GM21723 (cell line): ENCODE data around the gene KRT71.

Experiments used
- ATAC-seq: cut with Tn5 transposase; IDR thresholded peaks from one replicate; pipeline ENCODE4 v1.9.1; 2021; ENCODE audit warnings: mild to moderate bottlenecking, moderate library complexity; ENCODE audit not compliant: unreplicated experiment

Gene KRT71

DNA sequence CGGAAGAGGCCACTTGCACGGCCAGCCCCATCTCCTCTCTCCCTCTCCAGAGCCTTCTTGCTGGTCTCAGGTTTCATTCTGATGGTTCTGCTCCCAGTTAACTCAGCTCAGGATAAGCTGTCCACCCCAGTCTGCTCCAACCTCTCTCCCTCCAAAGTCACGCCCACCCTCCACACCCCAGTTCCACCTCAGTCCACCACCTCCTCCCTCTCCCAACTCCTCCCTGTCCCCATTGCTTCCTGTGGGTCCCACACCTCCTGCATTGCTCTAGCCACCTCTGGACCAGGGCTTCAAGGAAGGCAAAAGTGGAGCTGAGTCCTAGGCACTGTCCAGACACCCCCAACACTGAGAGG, 13.1 kb downstream of the KRT71 start:
- ATAC-seq = no peak

DNA sequence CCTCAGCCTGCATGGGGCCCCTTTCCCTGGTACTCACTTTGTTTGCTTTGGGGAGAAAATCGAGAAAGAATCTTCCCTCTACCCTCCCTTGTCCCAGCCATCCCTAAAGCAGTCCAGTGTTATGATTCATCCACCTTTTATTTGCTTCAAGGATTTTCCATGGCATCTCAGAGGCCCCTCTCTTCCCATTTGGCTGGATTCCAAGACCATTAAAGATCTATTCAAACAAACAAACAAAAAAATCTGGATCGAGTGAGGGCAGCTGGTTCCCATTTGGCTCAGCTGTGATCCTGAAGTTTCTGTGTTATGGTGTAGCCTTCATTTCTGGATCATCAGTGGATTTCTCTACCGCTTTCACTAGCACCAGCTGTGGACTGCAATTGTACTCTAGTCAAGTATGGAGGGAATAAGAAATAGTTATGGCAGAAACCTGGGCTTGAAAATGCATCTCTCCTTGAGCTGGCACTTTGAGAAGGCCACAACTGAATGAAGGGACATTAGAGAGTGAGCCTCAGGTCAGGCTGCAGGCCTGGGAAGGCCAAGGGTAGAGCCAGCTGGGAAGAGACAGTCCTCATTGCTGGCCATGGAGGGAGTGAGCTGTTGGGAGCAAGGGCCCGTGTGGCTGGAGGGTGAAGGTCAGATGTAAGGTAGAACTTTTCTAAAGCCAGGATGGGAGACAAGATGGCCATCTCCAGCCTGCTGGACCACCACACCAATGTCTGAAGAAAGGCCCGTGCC, 13.7 kb downstream of the KRT71 start:
- ATAC-seq = no peak

DNA sequence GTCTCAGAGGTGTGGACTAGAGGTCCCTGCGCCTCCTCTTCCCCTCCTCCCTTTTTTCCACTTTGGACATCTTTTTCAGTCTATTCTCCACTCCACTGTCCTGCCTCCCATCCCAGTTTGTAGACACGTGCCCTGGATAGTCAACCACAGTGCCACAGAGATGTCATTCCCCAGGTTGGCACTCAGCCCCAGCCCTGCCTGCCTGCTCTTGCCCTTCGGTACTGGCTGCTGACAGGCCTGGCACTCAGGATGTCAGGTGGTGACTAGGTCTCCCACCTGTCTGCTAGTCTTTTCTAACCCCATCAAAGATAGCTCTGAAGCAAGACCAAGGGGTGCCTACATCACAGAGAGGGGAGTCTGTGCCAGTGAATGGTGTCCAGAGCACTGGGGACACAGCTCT, 15.8 kb downstream of the KRT71 start:
- no peak for ATAC-seq

DNA sequence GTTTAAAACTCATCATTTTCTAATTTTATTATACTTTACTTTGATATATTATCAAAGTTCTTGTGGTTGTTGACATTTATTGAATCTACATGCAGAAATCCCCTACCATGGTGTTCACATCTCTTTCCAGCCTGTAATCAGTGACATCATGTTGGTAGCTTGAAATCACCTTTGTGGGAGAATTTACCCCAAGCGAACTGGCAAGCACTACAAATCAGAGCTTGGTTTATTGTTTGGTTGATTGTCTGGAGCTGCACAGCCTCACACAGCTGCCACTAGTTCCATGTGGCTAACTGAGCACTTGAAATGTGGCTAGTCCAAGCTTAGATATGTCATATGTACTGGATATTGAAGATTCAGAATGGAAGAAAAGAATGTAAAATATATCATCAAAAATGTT, 17.4 kb downstream of the KRT71 start:
- ATAC-seq = no peak

DNA sequence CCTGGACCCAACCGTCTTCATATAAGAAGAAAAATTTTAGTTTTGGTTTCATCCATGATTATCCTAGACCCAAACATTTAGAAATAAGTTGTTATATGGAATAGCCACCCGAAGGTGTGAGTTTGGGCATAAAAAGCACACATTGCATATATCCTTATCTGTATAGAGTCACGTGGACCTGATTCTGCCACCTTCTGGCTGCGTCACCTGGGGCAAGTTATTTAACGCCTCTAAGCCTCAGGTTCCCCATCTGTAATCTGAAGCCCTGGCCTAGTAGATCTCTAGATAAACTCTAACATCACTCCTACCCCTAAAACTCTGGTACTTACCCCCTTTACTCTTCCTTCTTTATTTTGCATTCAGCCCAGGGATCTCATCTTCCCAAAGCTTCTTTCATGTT, 18.5 kb downstream of the KRT71 start:
- no peak for ATAC-seq

DNA sequence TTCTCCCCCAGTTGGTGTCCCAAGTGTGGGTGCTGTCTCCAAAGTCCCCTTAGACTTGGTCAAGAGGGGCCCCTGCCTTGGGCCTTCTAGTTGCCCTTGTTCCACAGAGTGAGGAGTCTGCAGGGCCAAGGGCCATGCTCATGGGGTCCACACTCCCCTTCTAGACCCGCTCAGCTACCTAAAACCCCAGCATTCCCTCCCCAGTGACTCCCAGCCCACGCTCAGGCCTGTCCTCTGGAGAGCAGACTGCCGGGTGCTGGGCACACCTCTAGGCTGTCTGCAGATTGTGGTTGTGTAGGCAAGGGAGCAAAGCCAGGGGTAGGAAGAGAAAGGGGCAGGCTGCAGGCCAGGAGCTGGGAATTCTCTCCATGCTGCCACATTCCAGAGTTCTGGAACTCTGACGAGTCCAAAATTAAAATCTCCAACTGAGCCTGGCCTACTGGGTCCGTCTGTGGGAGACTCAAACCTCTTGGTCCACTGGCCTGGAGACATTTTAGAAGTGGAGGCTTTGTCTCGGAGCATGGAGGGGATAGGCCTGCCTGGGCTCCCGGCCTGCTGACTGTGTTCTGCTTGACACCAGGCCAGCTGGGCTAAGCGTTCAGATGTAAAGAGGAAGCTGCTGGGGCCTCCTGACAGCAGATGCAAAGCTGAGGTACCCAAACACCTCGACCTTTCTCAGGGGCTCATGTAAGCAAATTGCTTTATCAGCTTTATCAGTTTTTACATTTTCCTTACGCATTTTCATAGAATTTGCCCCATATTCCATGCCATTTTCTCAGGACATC, 19.1 kb downstream of the KRT71 start:
- no peak for ATAC-seq

DNA sequence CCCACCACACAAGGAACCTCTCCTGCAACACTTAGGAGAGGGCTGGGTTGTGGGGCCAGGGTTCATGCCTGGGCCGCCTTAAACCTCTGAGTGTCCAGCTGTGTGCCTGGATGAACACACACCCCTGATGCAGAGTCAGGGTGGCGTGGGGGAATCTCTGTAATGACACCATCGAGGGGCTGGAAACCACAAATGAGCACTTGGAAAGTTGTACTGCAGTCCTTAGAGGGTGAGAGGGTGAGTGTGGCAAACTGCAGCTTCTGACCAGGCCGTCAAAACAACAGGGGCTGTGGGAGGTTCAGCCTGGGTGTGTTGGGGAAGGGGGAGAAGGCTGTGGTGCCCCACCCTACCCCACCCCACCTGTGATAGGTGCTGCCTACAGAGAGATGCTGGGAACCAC, 20.3 kb downstream of the KRT71 start:
- no peak for ATAC-seq

DNA sequence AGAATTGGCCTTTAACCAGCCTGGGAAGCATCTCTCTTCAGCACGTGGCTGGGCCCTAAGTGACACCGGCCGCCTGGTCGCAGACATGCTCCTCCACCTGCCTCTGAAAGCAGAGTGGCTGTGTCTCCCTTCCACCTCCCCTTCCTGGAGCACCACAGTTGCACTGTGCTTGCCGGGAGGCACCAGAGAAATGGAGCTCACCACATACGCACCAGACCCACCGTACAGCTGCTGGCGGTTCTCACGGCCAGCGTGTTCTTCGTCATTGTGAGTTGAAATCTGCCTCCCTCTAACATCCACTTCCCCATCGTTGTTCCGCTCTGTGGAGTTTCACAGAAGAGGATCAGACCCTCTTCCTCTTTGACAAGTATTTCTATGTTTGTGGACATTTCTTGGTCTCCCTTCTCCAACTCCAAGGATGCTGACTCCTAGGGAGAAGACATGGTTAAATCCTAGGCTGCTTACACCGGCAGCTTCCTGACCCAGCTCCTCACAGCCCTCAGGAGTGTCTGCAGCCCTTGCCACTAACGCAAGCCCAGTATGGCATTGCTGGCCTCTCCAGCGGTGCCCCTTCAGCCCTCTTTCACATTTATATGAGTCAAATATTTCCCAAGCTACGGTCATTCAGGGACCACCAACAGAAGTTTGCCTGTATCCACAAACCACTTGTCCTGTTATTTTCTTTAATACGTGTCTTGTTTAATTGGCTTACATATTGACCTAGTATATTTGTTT, 21.2 kb downstream of the KRT71 start:
- ATAC-seq = no peak

DNA sequence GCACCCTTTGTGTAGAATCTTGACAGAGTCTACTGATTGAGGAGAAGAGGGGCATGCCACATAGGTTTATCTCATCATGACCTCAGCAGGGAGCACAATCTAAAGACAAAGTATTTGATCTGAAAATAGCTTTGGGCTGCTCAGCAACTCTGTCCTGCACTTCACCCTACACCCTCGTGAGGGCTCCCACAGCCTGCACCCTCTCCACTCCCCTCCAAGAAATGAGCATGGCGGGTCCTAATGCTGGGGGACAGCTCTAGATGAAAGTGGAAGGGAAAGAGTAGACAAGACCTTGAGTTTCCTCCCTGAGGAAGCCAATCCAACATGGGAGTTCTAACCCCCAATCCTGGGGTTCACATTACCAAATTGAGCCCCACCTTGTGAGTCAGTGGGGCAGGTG, 22.0 kb downstream of the KRT71 start:
- ATAC-seq = no peak

DNA sequence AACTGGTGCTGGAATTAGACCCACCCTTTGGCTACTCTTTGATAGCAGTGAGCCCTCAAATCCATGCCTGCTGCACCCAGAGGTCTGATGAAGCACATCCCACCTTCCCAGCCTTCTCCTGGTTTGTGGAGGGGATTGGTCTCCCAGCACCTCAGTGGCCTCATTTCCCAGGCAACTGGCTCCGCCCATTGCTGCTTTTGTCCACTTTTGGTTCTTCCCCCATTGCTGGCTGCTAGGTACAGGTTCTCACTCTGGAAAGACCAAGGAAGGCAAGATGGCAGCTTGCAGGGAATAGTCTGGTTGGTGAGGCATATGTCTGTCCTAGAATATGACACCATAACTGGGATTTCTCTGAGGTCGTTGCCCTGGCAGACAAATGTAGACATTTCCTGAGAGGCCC, 22.6 kb downstream of the KRT71 start:
- no peak for ATAC-seq

DNA sequence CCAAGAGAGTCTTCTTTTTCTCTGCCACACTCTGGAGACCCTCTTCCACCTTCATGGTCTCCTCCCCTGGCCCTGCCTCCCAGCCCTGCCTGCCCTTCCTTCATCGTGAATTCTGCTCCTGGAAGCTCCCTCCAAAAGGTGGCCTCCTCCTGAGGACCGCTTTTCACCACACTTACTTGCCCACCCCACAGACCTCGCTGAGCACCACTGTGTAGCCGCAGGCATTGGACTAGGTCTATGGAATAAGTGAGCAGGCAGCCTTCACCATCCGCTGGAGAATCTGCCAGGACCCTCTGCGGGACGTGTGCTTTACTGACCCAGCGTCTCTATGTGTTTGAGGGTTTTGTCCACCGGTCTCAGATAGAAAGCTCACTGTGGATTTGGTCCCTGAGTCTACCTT, 23.1 kb downstream of the KRT71 start:
- no peak for ATAC-seq

DNA sequence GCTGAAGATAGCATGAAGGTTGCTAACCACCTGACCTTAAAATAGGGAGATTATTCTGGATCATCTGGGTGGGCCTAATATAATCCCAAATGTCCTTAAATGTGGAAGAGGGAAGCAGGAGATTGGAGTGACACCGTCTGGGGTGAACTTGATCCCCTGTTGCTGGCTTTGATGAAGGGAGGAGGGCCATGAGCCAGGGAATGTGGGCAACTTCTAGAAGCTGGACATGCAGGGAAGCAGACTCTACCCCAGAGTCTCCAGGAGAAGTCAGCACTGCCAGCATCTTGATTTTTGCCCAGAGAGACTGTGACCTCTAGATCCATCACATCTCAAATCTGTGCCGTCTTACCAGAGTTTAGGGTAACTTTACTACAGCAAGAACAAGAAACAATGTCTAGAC, 23.5 kb downstream of the KRT71 start:
- no peak for ATAC-seq

DNA sequence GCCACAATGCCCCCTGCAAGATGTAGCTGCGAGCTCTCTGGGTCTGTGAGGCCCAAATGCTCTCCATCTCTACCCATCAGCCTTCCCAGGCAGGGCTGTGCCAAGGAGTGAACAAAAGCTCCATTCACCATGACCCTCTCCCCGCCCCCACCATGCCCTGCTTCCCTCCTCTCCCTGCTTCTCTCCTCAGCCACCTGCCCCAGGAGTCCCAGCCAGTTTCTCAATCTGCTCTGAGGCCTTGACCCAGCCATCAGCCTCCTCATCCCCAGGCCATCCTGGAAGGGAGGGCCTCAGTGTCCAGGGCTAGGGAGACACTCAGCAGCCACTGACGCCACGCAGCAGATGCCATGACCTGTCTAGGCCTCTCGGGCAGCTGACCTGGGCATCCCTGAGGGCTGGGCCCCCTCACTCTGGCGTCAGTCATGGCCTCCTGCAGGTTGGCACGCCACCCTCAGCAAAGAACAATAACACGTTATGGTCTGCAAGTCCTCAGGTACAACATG, 24.3 kb downstream of the KRT71 start:
- ATAC-seq = no peak

DNA sequence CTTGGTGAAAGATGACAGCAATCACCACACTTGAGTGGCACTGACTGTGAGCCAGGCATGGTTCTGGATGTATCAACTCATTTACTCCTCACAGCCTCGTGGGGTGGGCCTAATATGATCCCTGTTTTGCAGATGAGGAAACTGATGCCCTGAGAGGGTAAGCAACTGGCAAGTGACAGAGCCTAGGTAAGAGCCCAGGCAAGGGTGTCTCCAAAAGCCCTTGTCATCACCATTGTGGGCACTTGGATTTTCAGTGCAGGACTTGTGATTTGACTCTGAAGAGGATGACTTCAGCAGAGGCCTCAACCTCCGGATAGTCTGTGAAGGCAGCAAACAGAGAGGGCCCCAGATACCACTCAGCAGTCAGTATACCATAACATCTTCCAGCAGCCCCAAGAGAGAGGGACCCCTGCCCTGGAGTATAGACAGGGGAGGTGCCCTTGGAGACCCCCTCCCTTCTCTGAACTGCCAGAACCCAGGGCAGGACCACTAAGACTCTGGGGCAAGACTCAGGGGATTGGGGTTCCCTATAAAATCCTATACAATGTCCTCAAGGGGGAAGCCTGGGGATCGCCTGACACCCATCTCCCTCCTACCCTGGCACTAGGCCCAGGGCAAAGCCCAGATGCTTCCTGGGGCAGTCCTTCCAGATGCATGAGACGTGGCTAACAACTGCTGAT, 25.7 kb downstream of the KRT71 start:
- ATAC-seq = no peak

DNA sequence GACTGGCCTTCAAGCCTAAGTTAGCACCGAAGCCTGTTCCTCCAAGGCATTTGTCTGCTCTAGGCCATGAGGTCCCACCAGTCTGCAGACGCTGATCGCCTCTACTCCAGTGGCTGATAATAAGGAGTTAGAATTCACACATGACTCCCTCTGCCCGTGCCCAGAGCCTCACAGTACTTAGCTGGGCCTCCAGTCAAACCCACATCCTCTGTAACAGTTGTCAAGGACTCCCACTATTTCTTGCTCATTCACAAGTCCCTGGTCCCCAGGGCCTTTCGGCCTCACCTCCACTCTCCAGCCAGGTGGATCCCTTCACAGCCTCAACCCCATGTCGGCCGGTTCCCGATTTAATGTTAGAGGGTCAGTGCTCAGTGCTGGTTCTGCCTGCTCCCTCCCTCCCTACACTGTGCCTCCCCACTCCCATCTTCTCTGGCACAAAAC, 26.4 kb downstream of the KRT71 start:
- no peak for ATAC-seq

DNA sequence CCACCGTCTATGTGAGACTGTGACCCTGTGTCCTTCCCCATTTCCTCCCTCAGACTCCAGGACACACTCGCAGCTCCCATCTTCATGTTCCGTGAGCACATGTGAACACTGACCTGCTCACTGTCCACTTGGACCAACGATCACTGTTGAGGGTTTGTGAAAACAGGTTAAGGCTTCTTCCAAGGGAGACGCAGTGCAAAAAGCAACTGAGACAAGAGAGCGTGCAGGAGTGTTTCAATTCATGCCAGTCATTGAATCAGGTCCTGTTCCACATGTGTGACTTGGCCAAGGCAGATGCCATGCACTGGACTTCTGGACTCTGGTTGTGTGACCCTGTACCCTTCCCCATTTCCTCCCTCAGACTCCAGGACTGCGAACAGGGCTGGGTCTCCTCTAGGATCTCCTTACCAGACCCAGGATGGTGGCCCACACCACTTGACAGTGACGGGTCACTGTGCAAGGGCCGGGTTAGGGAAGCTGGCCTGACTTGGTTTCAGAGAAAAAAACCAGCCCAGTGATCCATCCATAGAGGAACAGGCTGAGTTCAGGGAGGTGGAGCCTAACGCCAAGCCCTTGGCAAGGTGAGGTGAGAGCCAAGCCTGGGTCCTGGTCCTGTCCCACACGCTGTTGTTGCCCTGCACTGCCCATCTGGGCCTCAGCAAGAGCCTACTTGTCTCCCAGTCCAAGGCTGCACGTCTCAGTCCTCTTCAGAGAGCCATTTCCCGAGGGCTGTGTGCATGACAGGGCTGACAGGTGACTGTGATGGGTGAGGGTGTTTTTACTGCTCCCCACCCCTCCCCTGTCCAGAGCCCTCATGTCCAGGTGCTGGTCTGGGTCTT, 27.1 kb downstream of the KRT71 start:
- ATAC-seq = no peak

DNA sequence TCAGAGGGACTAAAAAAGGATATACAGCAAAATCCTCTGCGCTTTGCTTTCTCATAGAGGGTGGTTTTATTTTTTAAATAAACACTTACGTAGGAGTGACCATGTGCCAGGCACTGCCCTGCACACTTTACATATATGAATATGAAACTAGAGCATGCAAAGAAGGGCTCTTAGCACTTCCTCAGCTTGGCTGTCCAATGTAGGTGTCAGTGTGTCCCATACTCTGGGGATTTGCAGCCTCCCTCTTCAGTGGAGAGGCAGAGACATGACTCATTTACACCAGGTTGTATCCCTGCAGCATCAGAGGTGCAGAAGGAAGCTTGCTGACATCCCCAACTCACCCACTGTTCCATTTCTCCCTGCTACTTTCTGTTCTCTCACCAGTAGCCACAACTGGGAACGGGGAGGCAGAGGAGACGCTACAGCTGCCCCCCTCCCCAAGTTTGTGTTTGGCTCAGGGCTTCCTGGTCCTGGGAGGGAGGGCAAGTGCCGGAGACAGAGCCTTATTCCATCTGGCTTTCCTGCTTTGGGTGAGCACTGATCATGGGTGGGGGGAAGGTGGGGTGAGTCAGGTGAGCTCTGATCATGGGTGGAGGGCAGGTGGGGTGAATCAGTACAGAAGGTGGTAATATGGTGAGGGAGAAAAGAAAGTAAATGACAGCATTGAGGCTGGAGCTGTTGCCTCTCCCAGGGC, 27.9 kb downstream of the KRT71 start:
- no peak for ATAC-seq

DNA sequence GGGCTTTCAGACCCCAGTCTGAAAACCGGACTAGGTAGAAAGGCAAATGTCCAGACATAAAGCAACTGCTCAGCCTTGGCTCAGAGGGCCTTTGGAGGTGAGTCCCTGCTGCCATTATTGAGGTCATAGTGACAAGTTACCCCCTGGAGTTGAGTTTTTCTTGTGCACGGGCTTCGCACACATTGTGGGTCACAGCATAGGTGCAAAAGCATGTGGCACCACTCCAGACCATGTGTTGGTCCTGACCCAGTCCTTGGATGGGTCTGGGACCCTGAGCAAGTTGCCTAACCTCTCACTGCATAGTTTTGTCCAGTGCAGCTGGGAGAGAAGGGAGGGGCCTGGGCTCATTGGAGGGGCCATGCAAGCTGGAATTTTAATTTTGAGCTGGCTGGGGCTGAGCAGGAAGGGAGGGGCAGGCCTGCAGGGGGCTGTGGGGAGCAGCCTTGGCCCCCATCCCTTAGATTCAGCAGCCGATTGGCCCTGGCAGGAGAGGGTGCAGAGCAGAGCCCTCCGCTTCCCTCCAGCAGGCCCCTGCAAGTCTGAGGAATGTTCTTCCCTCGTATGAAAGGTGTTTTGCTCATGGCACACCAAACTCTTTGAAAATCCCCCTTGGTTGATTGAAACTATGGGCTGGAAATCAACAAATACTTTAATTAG, 28.6 kb downstream of the KRT71 start:
- ATAC-seq = no peak

DNA sequence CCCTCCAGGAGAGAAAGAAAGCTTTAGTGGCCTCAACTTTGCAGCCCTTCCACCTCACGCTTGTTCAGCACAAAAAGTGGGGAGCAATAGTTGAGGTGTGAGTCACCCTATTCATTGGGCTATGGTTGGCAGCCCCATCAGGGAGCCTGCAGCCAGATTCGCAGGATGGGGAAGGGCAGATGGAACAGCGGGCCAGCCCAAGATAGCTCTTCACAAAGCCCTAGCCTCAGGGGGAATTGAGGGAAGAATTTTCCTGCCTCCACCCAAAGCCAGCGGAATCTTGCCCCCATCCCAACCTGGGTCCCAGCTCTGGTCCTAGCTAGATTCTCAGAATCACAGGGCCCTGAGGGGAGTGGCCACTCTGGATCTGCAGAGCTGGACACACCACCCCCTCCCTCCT, 29.1 kb downstream of the KRT71 start:
- no peak for ATAC-seq
